ENCODE data around the gene ABR.
"Not testable (repeated sequence)": the region's sequence is repeated elsewhere in the genome, so short reads cannot be mapped to it uniquely, and the experiment has no call there.

- TF ChIP-seq CTCF, POLR2A (IDR thresholded peaks at IDR 0.05): not testable (repeated sequence)
These were observed 51.3 kb downstream of the ABR start for GRCh38 chr17:1128463-1128862.
